Natural killer cell (primary cell): ENCODE data around the gene ZNF358. TPM values are rescaled to one million over a fixed set of nuclear protein-coding genes. Genes with fewer than 3 reads are reported as not detected.
A peak's percentile ranks its signal among the peaks of the same experiment; 100 is the strongest.
"Not testable (repeated sequence)": the region's sequence is repeated elsewhere in the genome, so short reads cannot be mapped to it uniquely, and the experiment has no call there.

Experiments used
- ATAC-seq, 3 donors: fragments of 150-1000 bp in 2 of 3; fragments of 200-7000 bp in 1 of 3; cut with Tn5 transposase; 1 replicate in 1 of 3; 2 replicates in 2 of 3; pipeline ENCODE4 v1.10.0; 2021; ENCODE audit warnings: mild to moderate bottlenecking in 2 of 3, moderate library complexity in 2 of 3
- DNase-seq, 2 donors: peaks; one replicate each; pipeline versions ENCODE4 v3.0.0 to v3.0.0-alpha.2; 2013 to 2021; ENCODE audit warnings: mixed read lengths in 1 of 2
- H3K27ac ChIP-seq: one replicate; pipeline ENCODE4 v1.5.1; 2013; ENCODE audit warnings: mild to moderate bottlenecking, low read length
- H3K27me3 ChIP-seq: one replicate; pipeline ENCODE4 v1.6.1; 2013; ENCODE audit warnings: low read length; ENCODE audit not compliant: control insufficient read depth, insufficient read depth
- H3K36me3 ChIP-seq: one replicate; pipeline ENCODE4 v1.6.1; 2013; ENCODE audit warnings: low read length; ENCODE audit not compliant: control insufficient read depth, insufficient read depth
- H3K4me1 ChIP-seq: one replicate; pipeline ENCODE4 v1.6.1; 2013; ENCODE audit warnings: low read length; ENCODE audit not compliant: control insufficient read depth, insufficient read depth
- H3K4me3 ChIP-seq: one replicate; pipeline ENCODE4 v1.5.1; 2013; ENCODE audit warnings: low read length
- H3K9me3 ChIP-seq: one replicate; pipeline ENCODE4 v1.6.1; 2013; ENCODE audit warnings: low read length; ENCODE audit not compliant: control insufficient read depth, insufficient read depth
- H3K27ac Mint-ChIP-seq, 2 donors: one replicate each; pipeline ENCODE4 v1.8.0; 2022; ENCODE audit warnings: mild to moderate bottlenecking in 2 of 2, mixed read lengths in 2 of 2, moderate library complexity in 1 of 2
- H3K27me3 Mint-ChIP-seq, 2 donors: one replicate each; pipeline ENCODE4 v1.8.0; 2022; ENCODE audit warnings: low read depth in 2 of 2, mixed read lengths in 2 of 2
- H3K36me3 Mint-ChIP-seq: one replicate; pipeline ENCODE4 v1.8.0; 2022; ENCODE audit warnings: mixed read lengths
- H3K4me1 Mint-ChIP-seq, 2 donors: one replicate each; pipeline ENCODE4 v1.8.0; 2022; ENCODE audit warnings: mixed read lengths in 2 of 2
- H3K4me3 Mint-ChIP-seq: one replicate; pipeline ENCODE4 v1.8.0; 2022; ENCODE audit warnings: mild to moderate bottlenecking, moderate library complexity, mixed read lengths
- H3K9me3 Mint-ChIP-seq, 2 donors: one replicate each; pipeline ENCODE4 v1.8.0; 2022; ENCODE audit warnings: mixed read lengths in 2 of 2
- CTCF ChIP-seq: fragments of 200-600 bp; IDR thresholded peaks from one replicate; pipeline ENCODE4 v1.8.0; 2022; ENCODE audit warnings: antibody characterized with exemption
- WGBS: methylation state at CpG from one replicate; pipeline ENCODE4 v1.1.7; 2013; ENCODE audit warnings: missing lambda C conversion rate; ENCODE audit not compliant: insufficient coverage; 5-methylcytosine and 5-hydroxymethylcytosine counted together
- intact Hi-C: fragments of 100-400 bp; cut with micrococcal nuclease; formaldehyde crosslinking; loops from one replicate; pipeline ENCODE4 v1.14.2; 2022
- total RNA-seq, 4 donors: library from RNA; stranded (reverse); fragments of 120-200 nt in 1 of 4; gene quantifications; one replicate each; pipeline versions ENCODE4 v1.2.3 to v1.2.4, GENCODE V29; 2013 to 2022

The ZNF358 gene
- total RNA-seq, 3 donors from 2014 or later (not counting 1 experiment from before 2014, with no cell fraction given) = 9.8 to 11.6 (median 10.9) TPM

GRCh38 chr19:7534531-7535046, 18.7 kb downstream of the ZNF358 start:
- no peaks in the 10 kb centered on the region for H3K9me3 ChIP-seq
- Mint-ChIP-seq H3K9me3 (no peaks in the 10 kb centered on the region), H3K27ac (peak overlapping the region; percentile 87 to 93), H3K36me3 (no peaks in the 10 kb centered on the region), H3K4me1 (peaks cover 17 to 23% of the 10 kb centered on the region in 2 donors), H3K27me3 (no peaks in the 10 kb centered on the region), H3K4me3 (peak overlapping the region; percentile 96)
- peak overlapping the region; percentile 96 for H3K4me3 ChIP-seq
- peaks cover 32% of the 10 kb centered on the region for H3K4me1 ChIP-seq
- H3K36me3 ChIP-seq = peaks cover 6% of the 10 kb centered on the region
- no peaks in the 10 kb centered on the region for H3K27me3 ChIP-seq
- TF ChIP-seq CTCF = no peak
- H3K27ac ChIP-seq = peak overlapping the region; percentile 66
- DNase-seq (peak in 1 of 2 donors; percentile 65), ATAC-seq (no peak)
- WGBS = under 1% methylated on average over 27 of the region's 27 CpGs
- intact Hi-C loops = loop anchor here (1.0 kb wide), 1 partner anchor 12 kb away; the partner anchor contains the start of gene MCOLN1

GRCh38 chr19:7535047-7535997, 19.4 kb downstream of the ZNF358 start, which contains the start of gene PNPLA6:
PNPLA6 (plus strand) TSS chr19:7535717; CDS start chr19:7535789, 72 bp downstream.
- peaks cover 9% of the 10 kb centered on the region for H3K36me3 ChIP-seq
- H3K4me3 Mint-ChIP-seq = peak within 1 kb of the TSS; percentile 96
- H3K27me3 ChIP-seq = no peaks in the 10 kb centered on the region

GRCh38 chr19:7535998-7536695, 20.2 kb downstream of the ZNF358 start:
- no peaks in the 10 kb centered on the region for H3K9me3 ChIP-seq
- H3K4me3 ChIP-seq = peak overlapping the region; percentile 96
- peaks cover 32% of the 10 kb centered on the region for H3K4me1 ChIP-seq
- H3K4me1 Mint-ChIP-seq = peaks cover 17 to 23% of the 10 kb centered on the region in 2 donors
- peaks cover 17% of the 10 kb centered on the region for H3K36me3 ChIP-seq
- H3K36me3 Mint-ChIP-seq = no peaks in the 10 kb centered on the region
- peak overlapping the region; percentile 87 to 93 for H3K27ac Mint-ChIP-seq
- DNase-seq (no peak), ATAC-seq (peak in 2 of 3 donors; percentile 0 to 1)
- H3K9me3 Mint-ChIP-seq = no peaks in the 10 kb centered on the region
- no peak for TF ChIP-seq CTCF
- WGBS = 18% methylated on average over 29 of the region's 30 CpGs
- H3K27me3 Mint-ChIP-seq = no peaks in the 10 kb centered on the region
- H3K27ac ChIP-seq = peak overlapping the region; percentile 66
- H3K4me3 Mint-ChIP-seq = peak overlapping the region; percentile 96
- intact Hi-C loops = no loop called here
- H3K27me3 ChIP-seq = no peaks in the 10 kb centered on the region

More at GRCh38 chr19:7535047-7535997, 19.4 kb downstream of the ZNF358 start, which contains the start of gene PNPLA6:
- Mint-ChIP-seq H3K27me3 (no peaks in the 10 kb centered on the region), H3K4me1 (peaks cover 17 to 23% of the 10 kb centered on the region in 2 donors), H3K36me3 (no peaks in the 10 kb centered on the region), H3K9me3 (no peaks in the 10 kb centered on the region), H3K27ac (peak within 1 kb of the TSS; percentile 87 to 93)
- Histone ChIP-seq H3K9me3 (no peaks in the 10 kb centered on the region), H3K4me1 (peaks cover 32% of the 10 kb centered on the region), H3K4me3 (peak within 1 kb of the TSS; percentile 96), H3K27ac (peak within 1 kb of the TSS; percentile 66)
- DNase-seq = peak; percentile 93 to 95
- WGBS = under 1% methylated on average over 76 of the region's 76 CpGs
- peak; percentile 85 to 95 (median 87) for ATAC-seq
- intact Hi-C loops = no loop called here
- TF ChIP-seq CTCF = no peak

- H3K27me3 ChIP-seq, H3K4me3 ChIP-seq, H3K9me3 ChIP-seq, intact Hi-C loops, H3K27me3 Mint-ChIP-seq, H3K9me3 Mint-ChIP-seq, H3K36me3 Mint-ChIP-seq, H3K27ac ChIP-seq, H3K4me3 Mint-ChIP-seq, DNase-seq, H3K27ac Mint-ChIP-seq, ATAC-seq: not testable (repeated sequence)
- 99% methylated on average over 5 of the region's 5 CpGs for WGBS
- H3K4me1 Mint-ChIP-seq = peaks cover 17 to 23% of the 10 kb centered on the region in 2 donors
- Histone ChIP-seq H3K4me1 (peaks cover 29% of the 10 kb centered on the region), H3K36me3 (peaks cover 36% of the 10 kb centered on the region)
Measured at GRCh38 chr19:7538990-7539389, 23.1 kb downstream of the ZNF358 start.
